HEK293 (cell line): ENCODE data around the gene LMCD1.
A peak's percentile ranks its signal among the peaks of the same experiment; 100 is the strongest.

ENCODE experiments used
- BCL11A ChIP-seq: fragments of 450-650 bp; formaldehyde crosslinking; IDR thresholded peaks from 2 replicates; pipeline ENCODE4 v1.5.1; 2016; ENCODE audit warnings: low read depth, missing biosample characterization, missing genetic modification characterization
- ELK4 ChIP-seq: IDR thresholded peaks from 2 replicates; pipeline ENCODE4 v1.6.1; 2011; ENCODE audit warnings: mild to moderate bottlenecking, low read depth, low read length, borderline replicate concordance
- HOXD13 ChIP-seq: sonication (generic); formaldehyde crosslinking; IDR thresholded peaks from 2 replicates; pipeline ENCODE4 v1.8.0; 2022; ENCODE audit warnings: missing genetic modification reagents, borderline replicate concordance
- KLF10 ChIP-seq: fragments of 450-650 bp; IDR thresholded peaks from 2 replicates; pipeline ENCODE4 v1.5.1; 2018; ENCODE audit warnings: missing biosample characterization, mild to moderate bottlenecking, missing genetic modification characterization
- OVOL3 ChIP-seq: fragments of 450-650 bp; formaldehyde crosslinking; IDR thresholded peaks from 2 replicates; pipeline ENCODE4 v1.5.1; 2016; ENCODE audit warnings: missing biosample characterization, missing genetic modification characterization
- SP7 ChIP-seq: fragments of 450-650 bp; formaldehyde crosslinking; IDR thresholded peaks from 2 replicates; pipeline ENCODE4 v1.5.1; 2016; ENCODE audit warnings: missing biosample characterization, missing genetic modification characterization
- TCF7L2 ChIP-seq: IDR thresholded peaks from 2 replicates; pipeline ENCODE4 v1.6.1; 2011; ENCODE audit warnings: low read depth, mild to moderate bottlenecking, inconsistent platforms, low read length, moderate library complexity, borderline replicate concordance
- ZNF157 ChIP-seq: fragments of 450-650 bp; formaldehyde crosslinking; IDR thresholded peaks from 2 replicates; pipeline ENCODE4 v1.5.1; 2016; ENCODE audit warnings: missing biosample characterization, missing genetic modification characterization
- ZNF174 ChIP-seq: fragments of 450-650 bp; formaldehyde crosslinking; IDR thresholded peaks from 2 replicates; pipeline ENCODE4 v1.5.0; 2017; ENCODE audit warnings: missing biosample characterization, mild to moderate bottlenecking, missing genetic modification characterization
- ZNF211 ChIP-seq: fragments of 450-650 bp; formaldehyde crosslinking; IDR thresholded peaks from 2 replicates; pipeline ENCODE4 v1.5.1; 2016; ENCODE audit warnings: low read depth, missing biosample characterization, missing genetic modification characterization
- ZNF239 ChIP-seq: fragments of 450-650 bp; formaldehyde crosslinking; IDR thresholded peaks from 2 replicates; pipeline ENCODE4 v1.5.1; 2016; ENCODE audit warnings: missing biosample characterization, missing genetic modification characterization
- ZNF248 ChIP-seq: fragments of 450-650 bp; formaldehyde crosslinking; IDR thresholded peaks from 2 replicates; pipeline ENCODE4 v1.5.1; 2017; ENCODE audit warnings: missing biosample characterization, missing genetic modification characterization
- ZNF274 ChIP-seq, 2 experiments: fragments of 200-500 bp in 1 of 2; fragments of 450-650 bp in 1 of 2; sonication (Bioruptor generic) in 1 of 2; formaldehyde crosslinking in 1 of 2; IDR thresholded peaks; 2 replicates each; pipeline versions ENCODE4 v1.5.1 to v1.6.1; 2014 to 2016; ENCODE audit warnings: borderline replicate concordance in 1 of 2, inconsistent platforms in 1 of 2, low read length in 1 of 2, missing biosample characterization in 1 of 2, missing genetic modification characterization in 1 of 2
- ZNF350 ChIP-seq: fragments of 450-650 bp; formaldehyde crosslinking; IDR thresholded peaks from 2 replicates; pipeline ENCODE4 v1.5.0; 2017; ENCODE audit warnings: missing biosample characterization, mild to moderate bottlenecking, missing genetic modification characterization
- ZNF354C ChIP-seq: fragments of 450-650 bp; formaldehyde crosslinking; IDR thresholded peaks from 2 replicates; pipeline ENCODE4 v1.5.1; 2016; ENCODE audit warnings: missing biosample characterization, missing genetic modification characterization, low read depth, borderline replicate concordance
- ZNF366 ChIP-seq: fragments of 450-650 bp; formaldehyde crosslinking; conservative IDR thresholded peaks from 2 replicates; pipeline ENCODE4 v1.5.1; 2016; ENCODE audit warnings: missing biosample characterization, missing genetic modification characterization
- ZNF449 ChIP-seq: fragments of 450-650 bp; formaldehyde crosslinking; IDR thresholded peaks from 2 replicates; pipeline ENCODE4 v1.5.1; 2017; ENCODE audit warnings: missing biosample characterization, mild to moderate bottlenecking, missing genetic modification characterization, moderate library complexity
- ZNF513 ChIP-seq: fragments of 450-650 bp; IDR thresholded peaks from 2 replicates; pipeline ENCODE4 v1.5.1; 2018; ENCODE audit warnings: missing biosample characterization, missing genetic modification characterization
- ZNF514 ChIP-seq: fragments of 450-650 bp; formaldehyde crosslinking; IDR thresholded peaks from 2 replicates; pipeline ENCODE4 v1.5.1; 2016; ENCODE audit warnings: missing biosample characterization, missing genetic modification characterization
- ZNF549 ChIP-seq: fragments of 450-650 bp; IDR thresholded peaks from 2 replicates; pipeline ENCODE4 v1.5.1; 2018; ENCODE audit warnings: missing biosample characterization, missing genetic modification characterization, mild to moderate bottlenecking, inconsistent platforms, moderate library complexity
- ZNF596 ChIP-seq: fragments of 450-650 bp; IDR thresholded peaks from 2 replicates; pipeline ENCODE4 v1.5.0; 2018; ENCODE audit warnings: missing biosample characterization, mild to moderate bottlenecking, missing genetic modification characterization, moderate library complexity
- ZNF623 ChIP-seq: fragments of 450-650 bp; formaldehyde crosslinking; IDR thresholded peaks from 2 replicates; pipeline ENCODE4 v1.5.1; 2016; ENCODE audit warnings: missing biosample characterization, missing genetic modification characterization
- TF ChIP-seq, protein P1 (sequence below): fragments of 450-650 bp; formaldehyde crosslinking; IDR thresholded peaks from 2 replicates; pipeline ENCODE4 v1.5.1; 2016; ENCODE audit warnings: missing biosample characterization, missing genetic modification characterization, borderline replicate concordance
- TF ChIP-seq, protein P2 (sequence below): fragments of 450-650 bp; formaldehyde crosslinking; IDR thresholded peaks from 2 replicates; pipeline ENCODE4 v1.5.1; 2016; ENCODE audit warnings: missing biosample characterization, missing genetic modification characterization
- TF ChIP-seq, protein P3 (sequence below): fragments of 450-650 bp; formaldehyde crosslinking; IDR thresholded peaks from 2 replicates; pipeline ENCODE4 v1.5.1; 2016; ENCODE audit warnings: missing biosample characterization, missing genetic modification characterization
- TF ChIP-seq, protein P4 (sequence below): fragments of 450-650 bp; formaldehyde crosslinking; IDR thresholded peaks from 2 replicates; pipeline ENCODE4 v1.5.1; 2016; ENCODE audit warnings: missing biosample characterization, missing genetic modification characterization

The LMCD1 gene

DNA sequence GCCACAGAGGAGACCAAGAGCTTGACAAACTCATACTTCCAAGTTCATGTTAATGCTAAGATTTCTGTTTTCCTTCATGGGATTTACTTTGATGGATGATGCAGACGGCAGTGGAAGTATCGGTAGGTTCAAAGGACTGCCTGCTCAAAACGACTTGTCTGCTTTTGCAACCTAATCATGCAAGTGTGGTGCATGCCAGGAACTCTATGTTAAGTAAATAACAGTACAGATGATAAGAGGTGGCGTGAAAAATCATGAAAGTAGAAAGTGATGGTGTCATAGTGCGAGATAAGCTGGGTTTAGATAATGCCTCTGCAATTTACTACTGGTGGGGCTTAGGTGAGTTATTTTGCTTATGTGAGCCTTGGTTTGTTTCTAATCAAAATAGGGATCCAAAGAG is 14.7 kb upstream of the LMCD1 start (continued):
- TF ChIP-seq ZNF350 (tag by site-specific recombination), result no peak
- TF ChIP-seq ZNF623, result no peak
- 0 out of 2 replicates have a peak, but pooled peaks have one; percentile 29 for TF ChIP-seq SP7 (tag by site-specific recombination)
- no peak for TF ChIP-seq ZNF549 (tag by site-specific recombination)
- no peak for TF ChIP-seq ZNF513 (tag by site-specific recombination)
- peak; percentile 43; the same call in 1 of the 2 replicates for TF ChIP-seq OVOL3 (tag by site-specific recombination)
- TF ChIP-seq ZNF157, result no peak
- no peak for TF ChIP-seq ZNF514 (tag by site-specific recombination)
- no peak for TF ChIP-seq ZNF449 (tag by site-specific recombination)
- TF ChIP-seq ZNF248 (tag by site-specific recombination), result no peak
- TF ChIP-seq BCL11A (tag by site-specific recombination), result no peak
- TF ChIP-seq TCF7L2, result peak; percentile 96
- no peak for TF ChIP-seq ELK4
- TF ChIP-seq, protein P1, sequence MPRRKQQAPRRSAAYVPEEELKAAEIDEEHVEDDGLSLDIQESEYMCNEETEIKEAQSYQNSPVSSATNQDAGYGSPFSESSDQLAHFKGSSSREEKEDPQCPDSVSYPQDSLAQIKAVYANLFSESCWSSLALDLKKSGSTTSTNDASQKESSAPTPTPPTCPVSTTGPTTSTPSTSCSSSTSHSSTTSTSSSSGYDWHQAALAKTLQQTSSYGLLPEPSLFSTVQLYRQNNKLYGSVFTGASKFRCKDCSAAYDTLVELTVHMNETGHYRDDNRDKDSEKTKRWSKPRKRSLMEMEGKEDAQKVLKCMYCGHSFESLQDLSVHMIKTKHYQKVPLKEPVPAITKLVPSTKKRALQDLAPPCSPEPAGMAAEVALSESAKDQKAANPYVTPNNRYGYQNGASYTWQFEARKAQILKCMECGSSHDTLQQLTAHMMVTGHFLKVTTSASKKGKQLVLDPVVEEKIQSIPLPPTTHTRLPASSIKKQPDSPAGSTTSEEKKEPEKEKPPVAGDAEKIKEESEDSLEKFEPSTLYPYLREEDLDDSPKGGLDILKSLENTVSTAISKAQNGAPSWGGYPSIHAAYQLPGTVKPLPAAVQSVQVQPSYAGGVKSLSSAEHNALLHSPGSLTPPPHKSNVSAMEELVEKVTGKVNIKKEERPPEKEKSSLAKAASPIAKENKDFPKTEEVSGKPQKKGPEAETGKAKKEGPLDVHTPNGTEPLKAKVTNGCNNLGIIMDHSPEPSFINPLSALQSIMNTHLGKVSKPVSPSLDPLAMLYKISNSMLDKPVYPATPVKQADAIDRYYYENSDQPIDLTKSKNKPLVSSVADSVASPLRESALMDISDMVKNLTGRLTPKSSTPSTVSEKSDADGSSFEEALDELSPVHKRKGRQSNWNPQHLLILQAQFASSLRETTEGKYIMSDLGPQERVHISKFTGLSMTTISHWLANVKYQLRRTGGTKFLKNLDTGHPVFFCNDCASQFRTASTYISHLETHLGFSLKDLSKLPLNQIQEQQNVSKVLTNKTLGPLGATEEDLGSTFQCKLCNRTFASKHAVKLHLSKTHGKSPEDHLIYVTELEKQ (tag by site-specific recombination), result no peak
- no peak for TF ChIP-seq ZNF174 (tag by site-specific recombination)
- TF ChIP-seq ZNF354C (tag by site-specific recombination), result no peak
- TF ChIP-seq ZNF274 (IDR thresholded peaks at IDR 0.05; ENCODE audit: low read length), result no peak
- TF ChIP-seq ZNF274 (tag by site-specific recombination; IDR thresholded peaks at IDR 0.05; ENCODE audit: borderline replicate concordance), result no peak
- no peak for TF ChIP-seq ZNF211 (tag by site-specific recombination)
- no peak for TF ChIP-seq ZNF239 (tag by site-specific recombination)
- no peak for TF ChIP-seq ZNF366 (tag by site-specific recombination)
- TF ChIP-seq, protein P2, sequence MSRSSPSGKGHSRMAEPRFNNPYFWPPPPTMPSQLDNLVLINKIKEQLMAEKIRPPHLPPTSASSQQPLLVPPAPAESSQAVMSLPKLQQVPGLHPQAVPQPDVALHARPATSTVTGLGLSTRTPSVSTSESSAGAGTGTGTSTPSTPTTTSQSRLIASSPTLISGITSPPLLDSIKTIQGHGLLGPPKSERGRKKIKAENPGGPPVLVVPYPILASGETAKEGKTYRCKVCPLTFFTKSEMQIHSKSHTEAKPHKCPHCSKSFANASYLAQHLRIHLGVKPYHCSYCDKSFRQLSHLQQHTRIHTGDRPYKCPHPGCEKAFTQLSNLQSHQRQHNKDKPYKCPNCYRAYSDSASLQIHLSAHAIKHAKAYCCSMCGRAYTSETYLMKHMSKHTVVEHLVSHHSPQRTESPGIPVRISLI, result no peak
- TF ChIP-seq ZNF596 (tag by site-specific recombination), result no peak
- TF ChIP-seq, protein P3, sequence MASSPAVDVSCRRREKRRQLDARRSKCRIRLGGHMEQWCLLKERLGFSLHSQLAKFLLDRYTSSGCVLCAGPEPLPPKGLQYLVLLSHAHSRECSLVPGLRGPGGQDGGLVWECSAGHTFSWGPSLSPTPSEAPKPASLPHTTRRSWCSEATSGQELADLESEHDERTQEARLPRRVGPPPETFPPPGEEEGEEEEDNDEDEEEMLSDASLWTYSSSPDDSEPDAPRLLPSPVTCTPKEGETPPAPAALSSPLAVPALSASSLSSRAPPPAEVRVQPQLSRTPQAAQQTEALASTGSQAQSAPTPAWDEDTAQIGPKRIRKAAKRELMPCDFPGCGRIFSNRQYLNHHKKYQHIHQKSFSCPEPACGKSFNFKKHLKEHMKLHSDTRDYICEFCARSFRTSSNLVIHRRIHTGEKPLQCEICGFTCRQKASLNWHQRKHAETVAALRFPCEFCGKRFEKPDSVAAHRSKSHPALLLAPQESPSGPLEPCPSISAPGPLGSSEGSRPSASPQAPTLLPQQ (tag by site-specific recombination), result peak; percentile 63; the same call in 1 of the 2 replicates
- no peak for TF ChIP-seq HOXD13
- TF ChIP-seq KLF10, result no peak
- TF ChIP-seq, protein P4, sequence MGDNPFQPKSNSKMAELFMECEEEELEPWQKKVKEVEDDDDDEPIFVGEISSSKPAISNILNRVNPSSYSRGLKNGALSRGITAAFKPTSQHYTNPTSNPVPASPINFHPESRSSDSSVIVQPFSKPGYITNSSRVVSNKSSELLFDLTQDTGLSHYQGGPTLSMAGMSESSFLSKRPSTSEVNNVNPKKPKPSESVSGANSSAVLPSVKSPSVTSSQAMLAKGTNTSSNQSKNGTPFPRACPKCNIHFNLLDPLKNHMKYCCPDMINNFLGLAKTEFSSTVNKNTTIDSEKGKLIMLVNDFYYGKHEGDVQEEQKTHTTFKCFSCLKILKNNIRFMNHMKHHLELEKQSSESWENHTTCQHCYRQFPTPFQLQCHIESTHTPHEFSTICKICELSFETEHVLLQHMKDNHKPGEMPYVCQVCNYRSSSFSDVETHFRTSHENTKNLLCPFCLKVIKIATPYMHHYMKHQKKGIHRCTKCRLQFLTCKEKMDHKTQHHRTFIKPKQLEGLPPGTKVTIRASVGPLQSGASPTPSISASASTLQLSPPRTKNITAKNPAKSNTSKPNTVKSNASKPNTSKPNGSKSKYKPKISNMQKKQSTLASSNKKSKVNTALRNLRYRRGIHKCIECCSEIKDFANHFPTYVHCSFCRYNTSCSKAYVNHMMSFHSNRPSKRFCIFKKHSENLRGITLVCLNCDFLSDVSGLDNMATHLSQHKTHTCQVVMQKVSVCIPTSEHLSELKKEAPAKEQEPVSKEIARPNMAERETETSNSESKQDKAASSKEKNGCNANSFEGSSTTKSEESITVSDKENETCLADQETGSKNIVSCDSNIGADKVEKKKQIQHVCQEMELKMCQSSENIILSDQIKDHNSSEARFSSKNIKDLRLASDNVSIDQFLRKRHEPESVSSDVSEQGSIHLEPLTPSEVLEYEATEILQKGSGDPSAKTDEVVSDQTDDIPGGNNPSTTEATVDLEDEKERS (tag by site-specific recombination), result no peak
